ENCODE results near the gene LASP1NB.
"Not testable (repeated sequence)": the region's sequence is repeated elsewhere in the genome, so short reads cannot be mapped to it uniquely, and the experiment has no call there.

LASP1NB gene

GRCh38 chr17:38911731-38912081 is 13.7 kb upstream of the LASP1NB start:
- H3K36me3 ChIP-seq (ENCODE audit: control insufficient read depth in 2 of 3, insufficient read depth in 3 of 3, low read length in 3 of 3): peaks cover 8 to 90% (median 28%) of the 10 kb centered on the region in 3 experiments
- Mint-ChIP-seq H3K36me3 (peaks cover 4 to 18% (median 10%) of the 10 kb centered on the region in 5 donors), H3K4me1 (peaks cover 13 to 30% (median 17%) of the 10 kb centered on the region in 7 donors), H3K27ac (peak overlapping the region in 5 of 9 donors; percentile 13 to 59 (median 45))
- H3K27me3 ChIP-seq (ENCODE audit: control insufficient read depth in 2 of 2, insufficient read depth in 2 of 2, low read length in 2 of 2); ATAC-seq; POLR2A ChIA-PET; intact Hi-C loops (cut with micrococcal nuclease); H3K4me3 ChIP-seq (ENCODE audit: low read length); CTCF ChIA-PET; H3K4me3 Mint-ChIP-seq; H3K4me1 ChIP-seq (ENCODE audit: control insufficient read depth in 2 of 2, insufficient read depth in 2 of 2, low read length in 2 of 2); H3K27ac ChIP-seq (ENCODE audit: low read depth, low read length); H3K9me3 ChIP-seq (ENCODE audit: control insufficient read depth in 2 of 3, low read length in 3 of 3); DNase-seq; H3K27me3 Mint-ChIP-seq; H3K9me3 Mint-ChIP-seq: not testable (repeated sequence)

- Histone ChIP-seq H3K27me3 (ENCODE audit: control insufficient read depth in 2 of 2, insufficient read depth in 2 of 2, low read length in 2 of 2) (no peaks in the 10 kb centered on the region), H3K4me3 (ENCODE audit: low read length) (no peak overlapping the region), H3K27ac (ENCODE audit: low read depth, low read length) (peak overlapping the region; percentile 8), H3K36me3 (ENCODE audit: control insufficient read depth in 2 of 3, insufficient read depth in 3 of 3, low read length in 3 of 3) (peaks cover 8 to 91% (median 28%) of the 10 kb centered on the region in 3 experiments), H3K4me1 (ENCODE audit: control insufficient read depth in 2 of 2, insufficient read depth in 2 of 2, low read length in 2 of 2) (peaks cover 0 to 5% of the 10 kb centered on the region in 2 donors), H3K9me3 (ENCODE audit: control insufficient read depth in 2 of 3, low read length in 3 of 3) (no peaks in the 10 kb centered on the region)
- intact Hi-C loops (cut with micrococcal nuclease): no loop called here
- Mint-ChIP-seq H3K4me1 (peaks cover 11 to 29% (median 18%) of the 10 kb centered on the region in 7 donors), H3K27me3 (no peaks in the 10 kb centered on the region), H3K36me3 (peaks cover 8 to 24% (median 14%) of the 10 kb centered on the region in 5 donors), H3K9me3 (no peaks in the 10 kb centered on the region), H3K27ac (peak overlapping the region in 7 of 9 donors; percentile 23 to 67 (median 51)), H3K4me3 (no peak overlapping the region)
- ChIA-PET POLR2A (no interaction called here), CTCF (no interaction called here)
- DNase-seq (no peak), ATAC-seq (no peak)
Observed at GRCh38 chr17:38912221-38912813, 13.1 kb upstream of the LASP1NB start.

GRCh38 chr17:38914741-38915638 is 10.4 kb upstream of the LASP1NB start:
- H3K27ac Mint-ChIP-seq: peak overlapping the region in 5 of 9 donors; percentile 39 to 68 (median 49)
- no peak for ATAC-seq
- H3K4me3 Mint-ChIP-seq: no peak overlapping the region
- Histone ChIP-seq H3K4me3 (ENCODE audit: low read length) (no peak overlapping the region), H3K36me3 (ENCODE audit: control insufficient read depth in 2 of 3, insufficient read depth in 3 of 3, low read length in 3 of 3) (peaks cover 17 to 92% (median 28%) of the 10 kb centered on the region in 3 experiments), H3K9me3 (ENCODE audit: control insufficient read depth in 2 of 3, low read length in 3 of 3) (no peaks in the 10 kb centered on the region), H3K27me3 (ENCODE audit: control insufficient read depth in 2 of 2, insufficient read depth in 2 of 2, low read length in 2 of 2) (no peaks in the 10 kb centered on the region), H3K4me1 (ENCODE audit: control insufficient read depth in 2 of 2, insufficient read depth in 2 of 2, low read length in 2 of 2) (no peaks in the 10 kb centered on the region), H3K27ac (ENCODE audit: low read depth, low read length) (no peak overlapping the region)
- H3K36me3 Mint-ChIP-seq: peaks cover 8 to 40% (median 16%) of the 10 kb centered on the region in 5 donors
- H3K27me3 Mint-ChIP-seq: no peaks in the 10 kb centered on the region
- intact Hi-C loops (cut with micrococcal nuclease): no loop called here
- peaks cover 4 to 22% (median 9%) of the 10 kb centered on the region in 7 donors for H3K4me1 Mint-ChIP-seq
- CTCF ChIA-PET: no interaction called here
- POLR2A ChIA-PET: interaction anchor here (1.4 kb wide), 1 partner anchor 61 kb away, joined by 3 read pairs; the partner anchor contains the start of gene RPL23
- no peaks in the 10 kb centered on the region for H3K9me3 Mint-ChIP-seq
- DNase-seq: peak in 1 of 9 donors; percentile 16

- no peaks in the 10 kb centered on the region for H3K9me3 Mint-ChIP-seq
- Histone ChIP-seq H3K4me1 (ENCODE audit: control insufficient read depth in 2 of 2, insufficient read depth in 2 of 2, low read length in 2 of 2) (no peaks in the 10 kb centered on the region), H3K36me3 (ENCODE audit: control insufficient read depth in 2 of 3, insufficient read depth in 3 of 3, low read length in 3 of 3) (peaks cover 17 to 95% (median 28%) of the 10 kb centered on the region in 3 experiments), H3K4me3 (ENCODE audit: low read length) (no peak overlapping the region), H3K27ac (ENCODE audit: low read depth, low read length) (no peak overlapping the region), H3K27me3 (ENCODE audit: control insufficient read depth in 2 of 2, insufficient read depth in 2 of 2, low read length in 2 of 2) (no peaks in the 10 kb centered on the region), H3K9me3 (ENCODE audit: control insufficient read depth in 2 of 3, low read length in 3 of 3) (no peaks in the 10 kb centered on the region)
- DNase-seq: peak in 1 of 9 donors; percentile 9
- H3K4me1 Mint-ChIP-seq: peaks cover 4 to 20% (median 10%) of the 10 kb centered on the region in 7 donors
- no peak overlapping the region for H3K4me3 Mint-ChIP-seq
- no peak for ATAC-seq
- ChIA-PET CTCF (interaction anchor here (1.0 to 1.6 kb wide), 2 partner anchors 24 to 46 kb away, joined by 3 read pairs; partner anchors contain the start of gene LASP1), POLR2A (no interaction called here)
- peak overlapping the region in 5 of 9 donors; percentile 30 to 69 (median 39) for H3K27ac Mint-ChIP-seq
- no peaks in the 10 kb centered on the region for H3K27me3 Mint-ChIP-seq
- intact Hi-C loops (cut with micrococcal nuclease): no loop called here
- peaks cover 8 to 44% (median 16%) of the 10 kb centered on the region in 5 donors for H3K36me3 Mint-ChIP-seq
Observed at GRCh38 chr17:38915639-38915995, 9.8 kb upstream of the LASP1NB start.

GRCh38 chr17:38916771-38917170 is 8.6 kb upstream of the LASP1NB start:
- H3K9me3 ChIP-seq (ENCODE audit: control insufficient read depth in 2 of 3, low read length in 3 of 3): no peaks in the 10 kb centered on the region
- no peaks in the 10 kb centered on the region for H3K27me3 ChIP-seq (ENCODE audit: control insufficient read depth in 2 of 2, insufficient read depth in 2 of 2, low read length in 2 of 2)
- no peaks in the 10 kb centered on the region for H3K9me3 Mint-ChIP-seq
- H3K27ac ChIP-seq (ENCODE audit: low read depth, low read length): no peak overlapping the region
- ChIA-PET POLR2A (interaction anchor here (1.1 kb wide), 1 partner anchor 44 kb away, joined by 4 read pairs; no protein-coding TSS in a partner anchor), CTCF (interaction anchor here (1.6 kb wide), 1 partner anchor 47 kb away, joined by 3 read pairs; the partner anchor contains the start of gene LASP1)
- H3K36me3 Mint-ChIP-seq: peaks cover 8 to 47% (median 16%) of the 10 kb centered on the region in 5 donors
- intact Hi-C loops (cut with micrococcal nuclease): no loop called here
- peak overlapping the region in 7 of 9 donors; percentile 20 to 86 (median 70) for H3K27ac Mint-ChIP-seq
- no peak overlapping the region for H3K4me3 Mint-ChIP-seq
- H3K4me3 ChIP-seq (ENCODE audit: low read length): no peak overlapping the region
- ATAC-seq (no peak), DNase-seq (no peak)
- peaks cover 17 to 87% (median 25%) of the 10 kb centered on the region in 3 experiments for H3K36me3 ChIP-seq (ENCODE audit: control insufficient read depth in 2 of 3, insufficient read depth in 3 of 3, low read length in 3 of 3)
- no peaks in the 10 kb centered on the region for H3K4me1 ChIP-seq (ENCODE audit: control insufficient read depth in 2 of 2, insufficient read depth in 2 of 2, low read length in 2 of 2)
- peaks cover 7 to 25% (median 12%) of the 10 kb centered on the region in 7 donors for H3K4me1 Mint-ChIP-seq
- H3K27me3 Mint-ChIP-seq: no peaks in the 10 kb centered on the region

GRCh38 chr17:38917259-38917658 is 8.2 kb upstream of the LASP1NB start:
- Histone ChIP-seq H3K27me3 (ENCODE audit: control insufficient read depth in 2 of 2, insufficient read depth in 2 of 2, low read length in 2 of 2) (no peaks in the 10 kb centered on the region), H3K27ac (ENCODE audit: low read depth, low read length) (no peak overlapping the region), H3K9me3 (ENCODE audit: control insufficient read depth in 2 of 3, low read length in 3 of 3) (no peaks in the 10 kb centered on the region), H3K4me1 (ENCODE audit: control insufficient read depth in 2 of 2, insufficient read depth in 2 of 2, low read length in 2 of 2) (no peaks in the 10 kb centered on the region), H3K36me3 (ENCODE audit: control insufficient read depth in 2 of 3, insufficient read depth in 3 of 3, low read length in 3 of 3) (peaks cover 17 to 82% (median 25%) of the 10 kb centered on the region in 3 experiments), H3K4me3 (ENCODE audit: low read length) (no peak overlapping the region)
- no peak overlapping the region for H3K4me3 Mint-ChIP-seq
- no peaks in the 10 kb centered on the region for H3K9me3 Mint-ChIP-seq
- H3K27me3 Mint-ChIP-seq: no peaks in the 10 kb centered on the region
- peak overlapping the region in 7 of 9 donors; percentile 20 to 86 (median 70) for H3K27ac Mint-ChIP-seq
- DNase-seq (peak in 1 of 9 donors; percentile 13), ATAC-seq (no peak)
- POLR2A ChIA-PET: interaction anchor here (0.6 to 1.1 kb wide), 4 partner anchors 27 to 129 kb away, joined by 3 to 5 read pairs (median 4); no protein-coding TSS in a partner anchor
- CTCF ChIA-PET: interaction anchor here (1.6 kb wide), 1 partner anchor 47 kb away, joined by 3 read pairs; the partner anchor contains the start of gene LASP1
- peaks cover 8 to 27% (median 13%) of the 10 kb centered on the region in 7 donors for H3K4me1 Mint-ChIP-seq
- H3K36me3 Mint-ChIP-seq: peaks cover 8 to 47% (median 16%) of the 10 kb centered on the region in 5 donors
- intact Hi-C loops (cut with micrococcal nuclease): no loop called here
